Mononuclear cell (primary cell): ENCODE data around the gene APCDD1L. TPM values are rescaled to one million over a fixed set of nuclear protein-coding genes. Genes with fewer than 3 reads are reported as not detected.
"Not testable (repeated sequence)": the region's sequence is repeated elsewhere in the genome, so short reads cannot be mapped to it uniquely, and the experiment has no call there.

Source experiments
- H3K27me3 ChIP-seq: 2 replicates; pipeline ENCODE4 v1.6.0; 2011; ENCODE audit warnings: low read length, control low read depth; ENCODE audit not compliant: insufficient read depth
- H3K4me1 ChIP-seq: 2 replicates; pipeline ENCODE4 v1.5.1; 2011; ENCODE audit warnings: mild to moderate bottlenecking, low read length, control low read depth; ENCODE audit not compliant: insufficient read depth
- H3K4me3 ChIP-seq: 2 replicates; pipeline ENCODE4 v1.5.1; 2011; ENCODE audit warnings: mild to moderate bottlenecking, low read length, moderate library complexity
- H3K9me3 ChIP-seq: 2 replicates; pipeline ENCODE4 v1.5.1; 2011; ENCODE audit warnings: low read depth, mild to moderate bottlenecking, control low read depth, low read length
- total RNA-seq: library from RNA; depleted of rRNA; stranded (reverse); fragments of >200 nt; gene quantifications from one replicate; pipeline ENCODE4 v1.2.3, GENCODE V29; 2012

Gene APCDD1L
- total RNA-seq, 1 donor = not detected

DNA sequence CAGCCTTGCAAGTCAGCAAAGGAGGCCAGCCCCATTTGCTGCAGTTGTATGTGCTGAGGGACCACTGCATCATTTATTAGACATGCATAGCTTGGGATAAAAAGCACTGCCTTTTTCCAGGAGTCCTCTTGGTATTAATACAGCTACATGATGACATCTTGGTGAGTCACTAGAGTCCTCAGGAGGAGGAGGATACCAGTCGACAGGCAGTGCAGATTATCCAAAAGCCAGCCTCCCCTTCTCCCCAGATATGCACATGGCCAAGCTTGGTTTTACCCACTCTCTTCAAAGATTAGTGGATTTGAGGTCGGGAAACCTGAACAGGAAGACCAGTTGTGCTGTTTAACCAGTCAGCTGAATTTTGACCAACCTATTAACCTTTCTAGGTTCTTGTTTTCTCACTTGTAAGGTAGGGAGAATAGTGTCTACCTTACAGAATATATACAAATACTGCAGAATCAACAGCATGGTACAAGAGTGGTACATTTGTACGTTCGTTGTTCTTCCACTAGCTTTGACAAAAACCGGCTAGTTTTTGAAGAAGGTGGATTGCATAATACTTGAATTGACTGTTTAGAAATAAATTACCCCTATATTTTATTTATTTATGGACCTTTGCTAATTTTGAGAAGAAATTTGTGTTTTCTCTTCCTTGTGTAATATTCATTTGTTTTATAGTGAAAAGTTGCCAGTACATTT lies 94.3 kb downstream of the APCDD1L start:
- Histone ChIP-seq H3K4me3 (no peak overlapping the region), H3K27me3 (no peaks in the 10 kb centered on the region), H3K4me1 (peaks cover 6% of the 10 kb centered on the region), H3K9me3 (no peaks in the 10 kb centered on the region)

DNA sequence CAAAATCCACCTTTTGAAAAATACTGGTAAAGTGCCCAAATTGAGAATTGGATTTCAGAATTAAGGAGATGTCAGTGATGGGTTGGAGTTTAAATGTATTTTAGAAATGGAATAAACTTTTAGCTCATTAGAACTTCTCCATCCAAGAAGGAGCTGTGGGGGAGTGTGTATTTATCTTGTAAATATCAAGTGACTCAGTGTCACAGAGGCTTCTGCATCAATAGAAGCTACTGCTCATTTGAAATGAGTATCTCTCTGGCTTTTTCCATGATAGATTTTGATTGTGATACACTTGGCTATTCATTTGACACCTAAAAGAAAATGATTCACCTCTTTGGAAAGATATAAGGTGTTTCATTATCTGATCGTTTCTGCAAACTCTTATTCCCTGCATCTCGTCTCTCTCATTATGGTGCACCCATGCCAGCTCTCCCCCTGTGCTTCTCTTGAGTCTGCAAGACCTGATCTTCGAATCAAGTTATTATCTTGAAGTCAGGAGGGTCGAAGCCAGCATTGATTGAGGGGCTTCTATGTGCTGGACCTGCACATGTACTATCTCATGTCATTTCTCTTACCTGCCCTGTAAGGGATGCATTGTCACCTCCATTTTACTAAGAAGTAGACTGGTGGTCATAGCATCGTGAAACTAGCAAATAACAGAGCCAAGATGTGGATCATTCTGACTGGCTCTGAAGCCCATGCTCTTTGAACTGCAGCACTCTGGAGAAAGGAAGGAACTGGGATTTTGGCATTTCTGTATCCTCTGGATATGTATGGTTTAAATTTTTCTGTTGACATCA lies 96.0 kb downstream of the APCDD1L start:
- H3K4me3 ChIP-seq = no peak overlapping the region
- no peaks in the 10 kb centered on the region for H3K9me3 ChIP-seq
- H3K27me3 ChIP-seq = no peaks in the 10 kb centered on the region
- H3K4me1 ChIP-seq = peaks cover 6% of the 10 kb centered on the region

DNA sequence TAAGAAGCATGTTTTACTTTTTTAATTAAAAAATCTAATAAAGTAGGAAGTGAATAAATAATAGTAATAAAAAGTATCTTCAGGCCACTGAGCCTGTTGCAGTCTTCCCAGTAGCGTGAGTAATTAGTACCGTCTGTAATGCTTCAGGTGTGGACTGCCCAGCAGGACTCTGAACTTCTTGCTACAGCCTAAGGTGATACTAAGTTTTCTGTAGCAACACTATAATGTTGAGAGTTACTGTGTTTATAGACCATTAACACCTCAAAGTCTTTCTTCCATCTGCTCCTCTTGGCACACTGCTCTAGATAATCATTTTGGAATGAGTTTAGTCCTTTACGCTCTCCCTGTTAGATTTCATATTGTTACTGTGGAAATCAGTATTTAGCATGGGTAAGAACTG lies 97.8 kb downstream of the APCDD1L start:
- Histone ChIP-seq H3K4me1 (peaks cover 6% of the 10 kb centered on the region), H3K4me3 (no peak overlapping the region), H3K9me3 (no peaks in the 10 kb centered on the region), H3K27me3 (no peaks in the 10 kb centered on the region)

- H3K4me1 ChIP-seq = peaks cover 6% of the 10 kb centered on the region
- H3K9me3 ChIP-seq = no peaks in the 10 kb centered on the region
- no peaks in the 10 kb centered on the region for H3K27me3 ChIP-seq
- no peak overlapping the region for H3K4me3 ChIP-seq
These were observed 98.4 kb downstream of the APCDD1L start for GRCh38 chr20:58416835-58417234.

DNA sequence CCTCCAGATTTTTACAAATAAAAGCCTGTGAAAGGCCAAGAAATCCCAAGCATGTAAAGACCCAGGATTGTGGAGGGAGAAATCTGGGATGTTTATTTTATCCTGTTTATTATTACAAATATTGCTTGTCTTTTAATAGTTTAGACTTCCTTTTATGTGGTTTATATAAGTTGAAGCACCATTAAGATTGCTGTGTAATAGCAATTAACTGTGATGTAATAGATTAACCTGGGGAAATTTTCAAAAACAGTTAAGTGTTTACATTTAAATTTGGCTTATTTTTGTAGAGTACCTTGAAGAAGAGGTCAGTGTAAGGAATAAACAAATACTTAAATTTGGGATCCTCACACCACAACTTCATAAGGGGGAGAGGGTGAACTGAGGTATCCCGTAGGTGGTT lies 99.1 kb downstream of the APCDD1L start:
- Histone ChIP-seq H3K4me3 (no peak overlapping the region), H3K27me3 (no peaks in the 10 kb centered on the region), H3K9me3 (no peaks in the 10 kb centered on the region), H3K4me1 (peaks cover 6% of the 10 kb centered on the region)

- H3K4me1 ChIP-seq, H3K27me3 ChIP-seq, H3K9me3 ChIP-seq, H3K4me3 ChIP-seq: not testable (repeated sequence)
These were observed 100.4 kb downstream of the APCDD1L start for GRCh38 chr20:58414786-58415185.

GRCh38 chr20:58414216-58414615 lies 101.0 kb downstream of the APCDD1L start:
- H3K4me3 ChIP-seq, H3K27me3 ChIP-seq, H3K4me1 ChIP-seq, H3K9me3 ChIP-seq: not testable (repeated sequence)

Other genes with a start within 250 kb of the APCDD1L start
- gene RAB22A, start 205.7 kb downstream of the APCDD1L start, total RNA-seq = 11.0 TPM
- gene VAPB, start 126.2 kb downstream of the APCDD1L start, total RNA-seq = 10.5 TPM
- 90.3 TPM for gene STX16, start 135.9 kb upstream of the APCDD1L start, total RNA-seq
- gene NPEPL1, start 177.4 kb upstream of the APCDD1L start, total RNA-seq = 25.5 TPM